Lower lobe of right lung (tissue), 1 donor: ENCODE measurements around the gene KIAA1191. TPM values are rescaled to one million over a fixed set of nuclear protein-coding genes. Genes with fewer than 3 reads are reported as not detected.

Experiments used
- microRNA-seq: library from miRNA; unstranded; fragments of <30 nt; microRNA quantifications from one replicate; pipeline ENCODE4 v1.2.0, GENCODE V29; 2020; ENCODE audit warnings: borderline number of aligned reads
- total RNA-seq: library from RNA; stranded (reverse); fragmentation: NEBNext Ultra II Directional; extraction: Animal tissue kit (Norgen Biotek cat#: 25700); gene quantifications from one replicate; pipeline ENCODE4 v1.2.1, GENCODE V29; 2021
- donor health status: DM: no; HTN: yes; CAD: no; lungs with severe emphysema.

The KIAA1191 gene
- total RNA-seq, 1 donor from 2014 or later, result 88.9 TPM

Small RNA genes lying within 50 kb of the gene (microRNA-seq; reads per million reads assigned to microRNA genes)
- 4.5 reads per million for gene MIR1271

Other genes starting within 250 kb of the KIAA1191 start
- gene SIMC1, start 123.3 kb downstream of the KIAA1191 start, total RNA-seq, result 18.0 TPM
- 5.4 TPM for gene ARL10, start 3.7 kb upstream of the KIAA1191 start, total RNA-seq
- 11.8 TPM for gene NOP16, start 26.8 kb upstream of the KIAA1191 start, total RNA-seq
- gene HIGD2A, start 27.0 kb upstream of the KIAA1191 start, total RNA-seq, result 102 TPM
- gene CLTB, start 54.8 kb upstream of the KIAA1191 start, total RNA-seq, result 75.8 TPM
- gene FAF2, start 86.6 kb upstream of the KIAA1191 start, total RNA-seq, result 31.8 TPM
- gene RNF44, start 175.6 kb upstream of the KIAA1191 start, total RNA-seq, result 55.1 TPM
- 0.62 TPM for gene CDHR2, start 187.6 kb upstream of the KIAA1191 start, total RNA-seq
- gene GPRIN1, start 248.4 kb upstream of the KIAA1191 start, total RNA-seq, result 1.4 TPM